NCI-H226 (cell line): Measurements from ENCODE around the gene OR2B2.

Experiments
- DNase-seq: peaks from one replicate; pipeline ENCODE4 v3.0.0-alpha.2; 2015

The OR2B2 gene

DNA sequence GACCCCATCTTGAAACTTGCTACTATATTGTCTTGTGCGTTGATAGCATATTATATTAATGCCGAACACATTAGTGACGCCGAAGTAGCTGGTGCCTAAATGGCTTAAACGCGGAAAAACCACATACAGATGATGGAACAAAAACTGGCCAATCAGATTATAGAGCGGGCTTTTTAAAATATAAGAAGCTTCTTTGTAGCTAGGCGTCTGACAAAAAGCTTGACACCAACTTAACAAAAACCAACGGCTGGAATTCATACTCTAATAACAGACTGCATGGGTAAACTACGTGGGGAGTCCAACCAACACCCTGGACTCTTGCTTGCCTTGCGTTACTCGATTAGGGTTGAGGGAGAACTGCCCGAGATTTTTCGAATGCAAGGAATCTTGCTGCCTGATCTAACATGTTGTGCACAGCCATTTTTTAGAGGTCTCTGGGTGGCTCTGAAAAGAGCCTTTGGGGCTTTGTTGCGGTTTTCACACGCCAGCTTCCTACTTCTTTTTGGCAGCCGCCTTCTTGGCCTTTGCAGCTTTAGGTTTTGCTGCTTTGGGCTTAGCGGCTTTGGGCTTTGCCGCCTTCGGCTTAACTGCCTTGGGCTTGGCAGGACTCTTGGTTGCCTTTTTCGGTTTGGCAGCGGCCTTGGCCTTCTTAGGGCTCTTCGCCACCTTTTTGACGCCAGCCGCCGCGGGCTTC lies 45.7 kb downstream of the OR2B2 start:
- DNase-seq: peak; percentile 43

DNA sequence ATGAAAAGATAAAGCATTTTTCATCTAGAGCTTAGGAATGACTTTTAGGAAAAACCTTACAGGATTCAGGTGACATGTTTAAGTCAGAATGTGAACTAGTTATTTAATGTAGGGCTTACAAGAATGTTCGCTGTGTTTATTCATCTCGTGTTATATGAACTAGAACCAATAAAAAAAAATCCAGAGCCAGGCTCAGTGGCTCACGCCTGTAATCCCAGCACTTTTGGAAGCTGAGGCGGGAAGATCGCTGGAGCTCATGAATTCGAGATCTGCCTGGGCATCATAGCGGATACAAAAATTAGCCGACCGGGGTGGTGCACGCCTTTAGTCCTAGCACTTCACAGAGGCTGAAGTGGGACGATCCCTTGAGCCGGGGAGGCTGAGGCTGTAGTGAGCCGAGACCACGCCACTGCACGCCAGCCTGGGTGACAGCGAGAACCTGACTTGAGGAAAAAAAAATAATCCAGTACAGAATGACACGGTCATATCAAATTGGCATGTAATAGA lies 46.3 kb downstream of the OR2B2 start:
- DNase-seq: peak; percentile 9

DNA sequence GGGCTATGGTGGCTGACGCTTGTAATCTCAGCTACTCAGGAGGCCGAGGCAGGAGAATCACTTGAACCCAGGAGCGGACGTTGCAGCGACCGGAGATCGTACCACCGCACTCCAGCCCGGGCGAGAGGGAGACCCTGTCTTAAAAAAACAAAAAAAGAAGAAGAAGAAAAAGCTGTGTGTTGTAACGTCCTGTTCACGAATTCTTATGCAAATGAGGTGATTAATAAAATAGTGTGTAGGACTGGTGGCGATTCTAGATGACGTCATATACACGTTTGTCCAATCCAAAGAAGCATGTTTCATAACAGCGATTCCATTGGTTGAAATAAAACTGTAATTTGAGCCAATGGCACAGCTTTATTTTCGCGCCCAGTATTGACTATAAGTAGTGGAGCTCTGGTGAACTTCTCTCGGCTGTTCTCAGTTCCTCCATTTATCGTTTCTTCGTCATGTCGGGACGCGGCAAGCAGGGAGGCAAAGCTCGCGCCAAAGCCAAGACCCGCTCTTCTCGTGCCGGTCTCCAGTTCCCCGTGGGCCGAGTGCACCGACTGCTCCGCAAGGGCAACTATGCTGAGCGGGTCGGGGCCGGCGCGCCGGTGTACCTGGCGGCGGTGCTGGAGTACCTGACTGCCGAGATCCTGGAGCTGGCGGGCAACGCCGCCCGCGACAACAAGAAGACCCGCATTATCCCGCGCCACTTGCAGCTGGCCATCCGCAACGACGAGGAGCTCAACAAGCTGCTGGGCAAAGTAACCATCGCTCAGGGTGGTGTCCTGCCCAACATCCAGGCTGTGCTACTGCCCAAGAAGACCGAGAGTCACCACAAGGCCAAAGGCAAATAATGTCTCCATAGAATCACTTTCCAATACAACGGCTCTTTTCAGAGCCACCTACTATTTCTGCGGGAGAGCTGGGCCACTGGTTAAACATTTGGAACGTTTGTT lies 47.0 kb downstream of the OR2B2 start:
- DNase-seq: peak; percentile 91

DNA sequence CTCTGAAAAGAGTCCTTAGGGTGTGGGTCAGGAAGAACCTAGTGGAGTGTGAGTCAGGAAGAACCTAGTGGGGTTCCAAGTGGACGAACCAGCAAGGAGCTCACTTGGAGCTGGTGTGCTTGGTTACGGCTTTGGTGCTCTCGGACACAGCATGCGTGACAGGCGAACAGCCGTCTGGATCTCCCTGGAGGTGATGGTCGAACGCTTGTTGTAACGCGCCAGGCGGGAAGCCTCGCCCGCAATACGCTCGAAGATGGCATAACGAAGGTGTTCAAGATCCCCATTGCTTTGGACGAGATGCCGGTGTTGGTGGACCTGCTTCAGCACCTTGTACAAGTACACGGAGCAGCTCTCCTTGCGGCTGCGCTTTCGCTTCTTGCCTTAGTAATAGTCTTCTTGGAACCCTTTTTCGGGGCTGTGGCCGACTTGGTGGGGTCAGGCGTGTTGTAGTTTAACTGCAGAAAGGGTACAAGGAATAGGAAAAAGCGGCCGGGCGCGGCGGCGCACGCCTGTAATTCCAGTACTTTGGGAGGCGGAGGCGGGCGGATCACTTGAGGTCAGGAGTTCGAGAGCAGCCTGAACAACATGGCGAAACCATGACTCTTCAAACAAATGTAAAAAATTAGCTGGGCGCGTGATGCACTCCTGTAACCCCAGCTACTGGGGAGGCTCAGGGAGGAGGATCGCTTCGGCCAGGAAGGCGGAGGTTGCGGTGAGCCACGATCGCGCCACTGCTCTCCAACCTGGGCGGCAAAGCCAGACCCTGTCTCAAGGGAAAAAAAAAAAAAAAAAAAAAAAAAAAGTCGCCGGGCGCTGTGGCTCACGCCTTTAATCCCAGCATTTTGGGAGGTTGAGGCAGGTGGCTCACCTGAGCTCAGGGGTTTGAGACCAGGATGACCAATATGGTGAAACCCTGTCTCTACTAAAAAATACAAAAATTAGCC lies 48.0 kb downstream of the OR2B2 start:
- DNase-seq: no peak

DNA sequence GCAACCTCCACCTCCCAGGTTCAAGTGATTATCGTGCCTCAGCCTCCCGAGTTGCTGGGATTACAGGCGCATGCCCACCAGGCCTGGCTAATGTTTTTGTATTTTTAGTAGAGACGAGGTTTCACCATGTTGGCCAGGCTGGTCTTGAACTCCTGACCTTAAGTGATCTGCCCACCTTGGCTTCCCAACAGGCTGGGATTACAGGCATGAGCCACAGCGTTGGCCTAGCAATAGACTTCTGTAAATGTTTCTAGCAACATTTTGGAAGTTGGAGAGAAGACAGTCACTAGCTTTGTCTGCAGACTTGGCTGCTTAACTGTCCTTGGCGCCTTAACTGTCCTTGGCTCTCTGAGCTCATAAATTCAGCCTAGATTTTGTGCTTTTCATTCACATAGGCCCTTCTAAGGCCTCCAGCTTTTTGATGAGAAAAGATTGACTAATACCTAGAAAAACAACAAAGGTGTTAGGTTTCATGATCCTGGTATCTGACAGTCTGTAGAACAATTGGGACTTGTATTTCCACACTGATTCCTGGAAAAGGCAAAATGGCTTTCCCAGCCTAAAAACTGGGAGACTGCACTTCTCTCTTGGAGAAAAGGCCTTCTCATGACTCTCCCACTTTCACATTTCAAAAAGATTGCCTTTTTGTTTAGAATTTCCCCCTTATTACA lies 49.7 kb downstream of the OR2B2 start:
- DNase-seq: no peak

DNA sequence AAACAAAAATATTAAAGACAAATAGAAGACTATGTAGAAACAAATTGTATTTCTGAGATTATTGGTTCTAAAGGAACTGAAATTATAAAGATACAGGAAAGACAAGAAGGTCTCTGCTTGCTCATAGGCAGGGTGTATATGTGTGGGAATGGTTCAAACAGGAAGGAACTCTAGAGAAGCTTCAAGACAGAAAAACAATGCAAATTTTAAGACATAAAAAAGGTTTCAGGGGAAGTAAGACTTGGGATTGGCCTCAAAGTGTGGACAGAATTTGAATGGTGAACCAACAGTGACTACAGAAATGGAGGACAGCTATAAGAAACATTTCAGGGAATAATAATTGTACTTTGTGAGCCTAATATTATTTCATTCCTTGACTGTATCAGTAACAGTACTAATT lies 50.3 kb downstream of the OR2B2 start:
- DNase-seq: no peak

DNA sequence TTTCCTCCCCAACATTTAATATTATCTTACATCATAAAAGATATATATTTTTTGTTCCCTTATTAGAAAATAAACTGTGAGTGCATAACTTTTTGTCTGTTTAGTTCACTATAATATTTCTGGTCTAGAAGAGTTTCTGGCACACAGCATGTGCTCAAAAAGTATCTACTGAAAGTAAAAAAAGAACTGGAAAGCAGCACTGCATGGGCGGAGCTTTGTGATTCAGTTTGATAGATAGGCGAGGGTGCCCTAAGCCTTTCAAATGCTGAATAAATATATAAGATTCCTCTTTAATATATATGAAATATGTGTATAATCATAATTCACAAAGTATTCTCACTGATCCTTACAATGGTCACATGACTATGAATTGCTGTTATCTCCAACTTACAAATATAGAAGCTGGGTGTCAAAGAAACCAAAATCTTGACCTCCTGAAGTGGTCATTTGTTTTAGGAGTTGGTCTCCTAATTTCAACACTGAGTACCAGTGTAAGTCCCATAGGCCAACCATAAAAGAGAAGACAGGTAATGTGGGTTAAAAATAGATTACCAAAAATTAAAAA lies 50.8 kb downstream of the OR2B2 start:
- DNase-seq: no peak
